Frontal cortex (tissue), 4 donors: ENCODE measurements around the gene ATXN1. TPM values are rescaled to one million over a fixed set of nuclear protein-coding genes. Genes with fewer than 3 reads are reported as not detected.
"Not testable (repeated sequence)": the region's sequence is repeated elsewhere in the genome, so short reads cannot be mapped to it uniquely, and the experiment has no call there.

Source experiments
- DNase-seq, 2 donors: peaks; one replicate each; pipeline ENCODE4 v3.0.0; 2012; ENCODE audit warnings: low spot score in 2 of 2
- FAIRE-seq: peaks from 2 replicates; lab custom pipeline; 2012; peaks lifted over from hg19 to GRCh38; lab: Jason Lieb, UNC
- total RNA-seq: library from RNA; depleted of rRNA; stranded (reverse); fragments of >200 nt; gene quantifications from one replicate; pipeline ENCODE4 v1.2.3, GENCODE V29; 2014
- donor health status: control.
- donor health status: control.
- donor health status: control.

ATXN1 gene
- total RNA-seq, 1 donor from 2014 or later = 52.2 TPM

DNA sequence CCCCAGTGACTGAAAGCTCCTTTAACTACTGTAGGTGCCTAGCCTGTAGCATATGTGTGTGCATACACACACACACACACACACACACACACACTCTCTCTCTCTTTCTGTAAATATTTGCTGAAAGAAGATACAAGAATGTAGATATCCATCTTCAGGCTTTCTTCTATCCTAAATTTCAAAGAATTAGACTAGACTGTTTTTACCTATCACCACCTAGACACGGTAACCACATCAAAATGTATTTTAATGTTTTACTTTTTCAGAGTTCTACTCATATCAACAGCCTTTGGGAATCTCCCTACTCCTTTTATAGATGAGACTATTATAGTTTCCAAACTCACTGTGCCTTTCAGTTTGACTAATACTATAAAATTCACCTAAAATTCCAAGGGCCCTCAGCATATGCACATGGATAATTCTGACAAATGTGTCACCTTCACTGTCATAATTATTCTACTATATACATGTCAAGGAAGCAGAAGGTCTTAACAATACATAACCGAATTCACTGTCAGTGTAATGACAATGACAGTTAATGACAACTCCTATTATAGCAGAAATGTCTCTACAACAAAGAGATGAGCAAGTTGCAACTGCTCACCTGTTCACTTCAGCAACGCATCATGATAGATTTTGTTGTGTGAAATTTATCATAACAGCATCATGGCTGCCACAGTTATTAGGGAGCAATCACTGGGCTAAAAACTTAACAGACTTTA lies 286.3 kb downstream of the ATXN1 start:
- no peak for FAIRE-seq
- no peak for DNase-seq

DNA sequence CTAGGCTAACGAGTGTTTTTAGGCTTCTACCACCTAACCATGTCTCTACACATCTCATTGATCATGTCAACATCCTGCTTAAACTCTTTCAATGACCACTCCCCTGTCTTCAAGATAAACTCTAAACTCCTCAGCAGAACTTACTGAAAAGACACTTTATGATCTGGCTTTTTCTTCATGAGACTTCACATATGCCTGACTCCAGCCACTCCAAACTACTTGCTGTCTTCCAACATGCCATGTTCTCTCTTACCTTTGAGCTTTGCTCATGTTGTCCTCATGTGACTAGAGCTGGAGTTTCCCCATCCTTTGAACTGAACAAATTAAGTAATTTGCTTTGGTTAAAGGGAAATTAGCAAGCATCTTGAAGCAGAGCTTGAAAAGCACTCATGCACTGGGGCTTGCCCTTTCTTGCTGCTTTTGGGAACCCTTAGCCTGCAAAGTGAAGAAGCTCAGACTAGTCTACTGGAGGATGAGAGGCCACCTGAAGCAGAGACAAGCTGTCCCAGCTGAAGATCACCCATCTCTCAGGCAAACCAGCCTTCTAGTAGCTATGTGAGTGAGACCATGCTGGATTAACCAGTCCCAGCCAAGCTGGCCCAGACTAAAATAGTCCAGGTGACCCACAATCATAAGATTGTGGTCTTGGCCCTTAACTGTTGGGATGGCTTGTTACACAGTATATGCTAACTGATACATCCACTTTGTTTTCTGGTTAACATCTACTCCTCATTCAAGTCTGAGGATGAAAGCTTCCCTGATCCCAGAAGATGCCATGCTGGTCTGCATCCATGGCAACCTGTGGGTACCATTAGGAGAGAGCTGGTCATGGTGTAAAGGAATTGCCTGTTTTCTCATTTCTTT lies 287.1 kb downstream of the ATXN1 start:
- DNase-seq (no peak), FAIRE-seq (no peak)

DNA sequence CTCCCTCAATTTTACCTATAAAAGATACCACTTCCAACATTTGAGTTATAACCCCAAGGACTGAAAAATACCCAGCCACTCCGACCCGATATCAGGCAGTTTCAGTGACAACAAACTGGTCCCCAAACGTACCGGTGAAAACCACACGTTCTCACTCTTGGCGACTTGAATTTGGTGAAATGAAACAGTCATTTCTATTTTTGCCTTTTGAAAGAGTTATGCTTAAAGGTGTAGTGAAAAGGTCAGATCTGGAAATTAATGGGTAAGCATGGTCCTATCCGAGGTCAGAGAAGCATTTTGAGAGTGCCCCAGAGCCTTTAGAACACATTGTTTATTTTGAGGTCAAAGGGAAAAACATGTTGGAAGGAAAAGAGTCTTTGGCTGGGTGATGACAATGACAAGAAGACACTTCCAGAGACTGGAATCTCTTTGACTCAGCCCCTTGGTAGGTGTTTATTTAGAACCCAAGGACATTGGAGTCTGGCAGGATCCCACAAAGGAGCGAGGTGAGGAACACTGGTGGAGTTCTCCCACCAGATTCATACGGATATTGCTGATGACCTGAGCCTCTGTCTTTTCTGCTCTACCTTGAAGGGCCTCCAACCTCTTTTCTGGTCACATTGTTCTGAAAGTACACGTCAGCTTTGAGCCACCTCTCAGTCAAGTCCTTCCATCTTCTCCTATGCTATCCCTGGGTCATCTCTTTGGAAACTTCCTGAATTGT lies 287.9 kb downstream of the ATXN1 start:
- FAIRE-seq (no peak), DNase-seq (no peak)

DNA sequence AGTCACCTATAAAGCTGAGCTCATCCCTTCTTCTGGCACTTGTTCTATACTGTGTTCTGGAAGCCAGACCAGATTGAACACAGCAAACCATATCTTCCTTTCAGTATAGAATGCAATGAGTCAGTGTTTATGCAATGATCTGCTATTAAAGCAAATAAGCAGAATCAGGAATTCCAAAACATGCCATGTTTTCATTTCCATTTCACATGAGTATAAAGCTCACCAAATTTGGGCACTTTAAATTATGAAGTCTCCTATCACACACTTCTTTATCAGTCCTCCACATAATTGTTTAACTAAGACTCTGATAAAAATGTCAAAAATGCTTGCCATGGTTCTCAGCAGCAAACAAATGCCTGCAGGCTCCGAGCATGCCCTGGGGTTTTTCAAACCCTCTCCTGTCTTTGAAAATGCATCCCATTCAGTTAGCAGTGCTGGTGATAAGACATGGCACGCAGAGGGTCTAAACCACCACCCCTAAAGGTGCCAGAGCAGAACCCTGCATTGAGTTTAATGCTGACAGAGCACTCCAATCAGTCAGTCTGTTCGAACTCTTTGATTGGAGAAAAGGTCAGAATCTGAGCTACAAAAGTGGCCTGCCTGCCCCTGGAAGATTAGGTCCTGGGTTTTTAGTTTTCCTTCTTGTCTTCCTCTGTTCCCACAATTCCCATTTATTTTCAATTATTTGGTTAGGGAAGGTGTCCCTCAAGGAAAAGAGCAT lies 288.8 kb downstream of the ATXN1 start:
- DNase-seq (no peak), FAIRE-seq (no peak)

GRCh38 chr6:16471910-16472297 lies 289.4 kb downstream of the ATXN1 start:
- FAIRE-seq = no peak

GRCh38 chr6:16471222-16471909 lies 289.9 kb downstream of the ATXN1 start:
- FAIRE-seq (no peak), DNase-seq (no peak)

More at GRCh38 chr6:16471910-16472297, 289.4 kb downstream of the ATXN1 start:
- no peak for DNase-seq

GRCh38 chr6:16470502-16471221 lies 290.6 kb downstream of the ATXN1 start:
- FAIRE-seq = no peak
- DNase-seq = no peak

- no peak for DNase-seq
- FAIRE-seq = no peak
These were observed 292.2 kb downstream of the ATXN1 start for GRCh38 chr6:16468991-16469615.

- DNase-seq (no peak), FAIRE-seq (no peak)
These were observed 294.3 kb downstream of the ATXN1 start for GRCh38 chr6:16466800-16467553.

DNA sequence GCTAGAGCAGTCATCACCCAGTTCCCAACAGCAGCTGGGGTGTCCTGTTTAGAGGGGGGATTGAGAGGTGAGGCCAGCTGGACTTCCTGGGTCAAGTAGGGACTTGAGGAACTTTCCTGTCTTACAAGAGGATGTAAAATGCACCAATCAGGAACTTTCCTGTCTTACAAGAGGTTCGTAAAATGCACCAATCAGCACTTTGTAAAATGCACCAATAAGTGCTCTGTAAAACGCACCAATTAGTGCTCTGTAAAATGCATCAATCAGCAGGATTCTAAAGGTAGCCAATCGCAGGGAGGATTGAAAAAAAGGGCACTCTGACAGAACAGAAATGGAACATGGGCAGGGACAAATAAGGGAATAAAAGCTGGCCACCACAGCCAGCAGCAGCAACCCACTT lies 297.2 kb downstream of the ATXN1 start:
- no peak for FAIRE-seq
- DNase-seq = no peak

DNA sequence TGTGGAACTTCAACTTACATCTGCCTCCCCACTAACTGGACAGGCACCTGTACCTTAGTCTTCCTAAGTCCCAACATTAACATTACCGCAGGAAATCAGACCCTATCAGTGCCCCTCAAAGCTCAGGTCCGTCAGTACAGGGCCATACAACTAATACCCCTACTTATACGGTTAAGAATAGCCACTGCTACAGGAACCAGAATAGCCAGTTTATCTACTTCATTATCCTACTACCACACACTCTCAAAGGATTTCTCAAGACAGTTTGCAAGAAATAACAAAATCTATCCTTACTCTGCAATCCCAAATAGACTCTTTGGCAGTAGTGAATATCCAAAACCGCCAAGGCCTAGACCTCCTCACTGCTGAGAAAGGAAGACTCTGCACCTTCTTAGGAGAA lies 298.0 kb downstream of the ATXN1 start:
- not testable (repeated sequence) for FAIRE-seq, DNase-seq

- no peak for DNase-seq
- FAIRE-seq = no peak
These were observed 299.8 kb downstream of the ATXN1 start for GRCh38 chr6:16461491-16461890.

- not testable (repeated sequence) for FAIRE-seq, DNase-seq
These were observed 301.8 kb downstream of the ATXN1 start for GRCh38 chr6:16459472-16459871.

- DNase-seq (no peak), FAIRE-seq (no peak)
These were observed 308.9 kb downstream of the ATXN1 start for GRCh38 chr6:16452348-16452747.

- FAIRE-seq = no peak
- DNase-seq = no peak
These were observed 310.4 kb downstream of the ATXN1 start for GRCh38 chr6:16450821-16451220.

- FAIRE-seq = no peak
These were observed 311.0 kb downstream of the ATXN1 start for GRCh38 chr6:16450285-16450684.

DNA sequence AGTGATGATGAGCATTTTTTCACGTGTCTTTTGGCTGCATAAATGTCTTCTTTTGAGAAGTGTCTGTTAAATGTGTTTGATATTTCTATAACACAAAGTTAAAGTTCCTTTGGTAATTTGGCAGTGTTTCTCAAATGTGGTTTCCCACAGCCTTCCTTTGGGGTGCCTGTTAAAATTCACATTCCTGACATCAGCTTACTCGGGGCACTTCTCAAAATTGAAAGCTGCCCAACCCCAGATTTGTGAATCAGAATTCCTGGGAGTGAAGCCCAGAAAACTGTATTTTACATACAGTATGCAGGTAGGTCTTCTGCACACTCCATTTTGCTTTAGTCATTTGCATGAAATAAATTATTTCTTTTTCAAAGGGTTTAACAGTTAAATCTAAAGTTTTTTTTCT lies 315.0 kb downstream of the ATXN1 start:
- FAIRE-seq = no peak
- no peak for DNase-seq

More at GRCh38 chr6:16450285-16450684, 311.0 kb downstream of the ATXN1 start:
- DNase-seq = no peak
